CD14-positive monocyte (primary cell): ENCODE results near the gene CREB3L1. TPM values are rescaled to one million over a fixed set of nuclear protein-coding genes. Genes with fewer than 3 reads are reported as not detected.

Experiments used
- DNase-seq, 3 donors: peaks; one replicate each; pipeline ENCODE4 v3.0.0-alpha.2; 2011 to 2022
- H2AFZ ChIP-seq: 2 replicates; pipeline ENCODE4 v1.6.0; 2012; ENCODE audit warnings: mild to moderate bottlenecking, low read depth, low read length, inconsistent platforms; ENCODE audit not compliant: insufficient read depth, poor library complexity, severe bottlenecking
- H3K27ac ChIP-seq, 2 donors: 1 replicate in 1 of 2; 2 replicates in 1 of 2; pipeline ENCODE4 v1.5.1; 2012 to 2013; ENCODE audit warnings: low read length in 2 of 2, control low read depth in 1 of 2, inconsistent platforms in 1 of 2, low read depth in 1 of 2, mild to moderate bottlenecking in 1 of 2
- H3K27me3 ChIP-seq, 2 donors: one replicate each; pipeline versions ENCODE4 v1.6.0 to v1.6.1; 2011 to 2013; ENCODE audit warnings: low read length in 2 of 2; ENCODE audit not compliant: control insufficient read depth in 2 of 2, insufficient read depth in 2 of 2
- H3K36me3 ChIP-seq, 2 donors: replicated peaks in 1 of 2; 1 replicate in 1 of 2; 2 replicates in 1 of 2; pipeline versions ENCODE4 v1.5.1 to v1.6.1; 2012 to 2013; ENCODE audit warnings: low read length in 2 of 2, control low read depth in 1 of 2, inconsistent platforms in 1 of 2, mild to moderate bottlenecking in 1 of 2; ENCODE audit not compliant: insufficient read depth in 2 of 2, control insufficient read depth in 1 of 2
- H3K4me1 ChIP-seq, 2 donors: 1 replicate in 1 of 2; 2 replicates in 1 of 2; pipeline versions ENCODE4 v1.5.1 to v1.6.1; 2012 to 2013; ENCODE audit warnings: low read length in 2 of 2, control low read depth in 1 of 2, inconsistent platforms in 1 of 2, mild to moderate bottlenecking in 1 of 2, moderate library complexity in 1 of 2; ENCODE audit not compliant: insufficient read depth in 2 of 2, control insufficient read depth in 1 of 2
- H3K4me2 ChIP-seq: replicated peaks from 2 replicates; pipeline ENCODE3; 2012; ENCODE audit warnings: low read length, moderate library complexity, mild to moderate bottlenecking; ENCODE audit not compliant: poor library complexity, severe bottlenecking; ENCODE audit errors: extremely low read depth
- H3K4me3 ChIP-seq, 3 experiments: fragments of 200-600 bp in 1 of 3; sonication (generic) in 1 of 3; replicated peaks in 1 of 3; 1 replicate in 2 of 3; 2 replicates in 1 of 3; pipeline ENCODE4 v1.5.1; 2011 to 2013; ENCODE audit warnings: low read length in 3 of 3, mild to moderate bottlenecking in 3 of 3, control low read depth in 2 of 3, low read depth in 2 of 3, inconsistent platforms in 1 of 3, moderate library complexity in 1 of 3
- H3K79me2 ChIP-seq: 2 replicates; pipeline ENCODE4 v1.6.0; 2012; ENCODE audit warnings: mild to moderate bottlenecking, control low read depth, inconsistent platforms, low read length, moderate library complexity; ENCODE audit not compliant: insufficient read depth
- H3K9ac ChIP-seq: 2 replicates; pipeline ENCODE4 v1.6.0; 2017; ENCODE audit warnings: low read length, mild to moderate bottlenecking; ENCODE audit not compliant: insufficient read depth, poor library complexity, severe bottlenecking
- H3K9me3 ChIP-seq, 2 donors: replicated peaks in 1 of 2; 1 replicate in 1 of 2; 2 replicates in 1 of 2; pipeline versions ENCODE4 v1.5.1 to v1.6.1; 2012 to 2013; ENCODE audit warnings: low read length in 2 of 2, control low read depth in 1 of 2; ENCODE audit not compliant: control insufficient read depth in 1 of 2, insufficient read depth in 1 of 2
- H4K20me1 ChIP-seq: 2 replicates; pipeline ENCODE4 v1.6.0; 2012; ENCODE audit warnings: mild to moderate bottlenecking, low read length, control low read depth, moderate library complexity; ENCODE audit not compliant: insufficient read depth
- H3K27ac Mint-ChIP-seq, 7 donors: one replicate each; pipeline ENCODE4 v1.8.0; 2020; ENCODE audit warnings: mild to moderate bottlenecking in 7 of 7, mixed read lengths in 7 of 7, moderate library complexity in 6 of 7, inconsistent platforms in 2 of 7
- H3K27me3 Mint-ChIP-seq, 3 donors: one replicate each; pipeline ENCODE4 v1.8.0; 2021 to 2022; ENCODE audit warnings: low read depth in 3 of 3, mild to moderate bottlenecking in 3 of 3, mixed read lengths in 3 of 3, moderate library complexity in 3 of 3, inconsistent platforms in 1 of 3
- H3K36me3 Mint-ChIP-seq, 2 donors: one replicate each; pipeline ENCODE4 v1.8.0; 2020; ENCODE audit warnings: mixed read lengths in 2 of 2, inconsistent platforms in 1 of 2, mild to moderate bottlenecking in 1 of 2
- H3K4me1 Mint-ChIP-seq: one replicate; pipeline ENCODE4 v1.8.0; 2020; ENCODE audit warnings: mild to moderate bottlenecking, mixed read lengths
- H3K4me3 Mint-ChIP-seq, 2 donors: one replicate each; pipeline ENCODE4 v1.8.0; 2020; ENCODE audit warnings: mild to moderate bottlenecking in 2 of 2, mixed read lengths in 2 of 2, moderate library complexity in 1 of 2
- H3K9me3 Mint-ChIP-seq, 7 donors: one replicate each; pipeline ENCODE4 v1.8.0; 2020 to 2022; ENCODE audit warnings: mixed read lengths in 7 of 7, mild to moderate bottlenecking in 6 of 7, moderate library complexity in 6 of 7, inconsistent platforms in 2 of 7
- CTCF ChIP-seq: fragments of 200-600 bp; IDR thresholded peaks from one replicate; pipeline ENCODE4 v1.8.0; 2022; ENCODE audit warnings: antibody characterized with exemption, mild to moderate bottlenecking
- WGBS: methylation state at CpG from one replicate; pipeline ENCODE4 v1.1.5; 2013; ENCODE audit warnings: missing lambda C conversion rate; ENCODE audit not compliant: insufficient coverage; 5-methylcytosine and 5-hydroxymethylcytosine counted together
- intact Hi-C, 2 donors: fragments of 100-400 bp; cut with micrococcal nuclease; formaldehyde crosslinking; loops; one replicate each; pipeline versions ENCODE4 v1.15.0 to v1.15.1; 2023
- polyA plus RNA-seq, 3 donors: library from polyadenylated mRNA; depleted of rRNA in 1 of 3; unstranded in 2 of 3; stranded (reverse) in 1 of 3; fragments of 300-500 nt in 2 of 3; fragments of >200 nt in 1 of 3; fragmentation: Illumina TruSeq in 2 of 3; gene quantifications; 1 replicate in 2 of 3; 2 replicates in 1 of 3; pipeline ENCODE4 v1.2.3, GENCODE V29; 2012 to 2021

Gene CREB3L1
- polyA plus RNA-seq, 3 donors: not detected

- Histone ChIP-seq H2AFZ (peak overlapping the region; percentile 4), H3K9me3 (peaks cover 5 to 6% of the 10 kb centered on the region in 2 donors), H3K27me3 (no peaks in the 10 kb centered on the region), H4K20me1 (no peaks in the 10 kb centered on the region), H3K36me3 (no peaks in the 10 kb centered on the region), H3K27ac (no peak overlapping the region), H3K9ac (no peak overlapping the region), H3K4me1 (peaks cover 34 to 38% of the 10 kb centered on the region in 2 donors), H3K4me3 (no peak overlapping the region), H3K79me2 (no peaks in the 10 kb centered on the region), H3K4me2 (no peak overlapping the region)
- Mint-ChIP-seq H3K4me1 (peaks cover 32% of the 10 kb centered on the region), H3K9me3 (peaks cover 4 to 20% (median 9%) of the 10 kb centered on the region in 7 donors), H3K4me3 (no peak overlapping the region), H3K27me3 (peaks cover 3 to 8% (median 8%) of the 10 kb centered on the region in 3 donors), H3K27ac (peak overlapping the region in 1 of 7 donors; percentile 68), H3K36me3 (peaks cover 2 to 3% of the 10 kb centered on the region in 2 donors)
- DNase-seq: no peak
- TF ChIP-seq CTCF: no peak
- intact Hi-C loops: no loop called here
- 80% methylated on average over 9 of the region's 12 CpGs for WGBS
Measured at GRCh38 chr11:46234311-46234710, 43.2 kb upstream of the CREB3L1 start.

- intact Hi-C loops: loop anchor here (5.0 kb wide), 2 partner anchors 71 to 114 kb away; partner anchors contain the start of gene PHF21A (in 2 of the 2)
- H3K4me2 ChIP-seq: peak overlapping the region; percentile 87
Measured at GRCh38 chr11:46235777-46236688, 41.4 kb upstream of the CREB3L1 start.

More at GRCh38 chr11:46235777-46236688, 41.4 kb upstream of the CREB3L1 start:
- no peak for TF ChIP-seq CTCF
- Histone ChIP-seq H3K4me3 (peak overlapping the region in 1 of 3 experiments; percentile 78), H4K20me1 (no peaks in the 10 kb centered on the region), H3K79me2 (no peaks in the 10 kb centered on the region), H3K27me3 (no peaks in the 10 kb centered on the region), H3K27ac (peak overlapping the region; percentile 96 to 100), H2AFZ (no peak overlapping the region), H3K9me3 (peaks cover 2 to 5% of the 10 kb centered on the region in 2 donors), H3K4me1 (peaks cover 37 to 41% of the 10 kb centered on the region in 2 donors), H3K9ac (peak overlapping the region; percentile 76), H3K36me3 (no peaks in the 10 kb centered on the region)
- peaks cover 36% of the 10 kb centered on the region for H3K4me1 Mint-ChIP-seq
- peaks cover 4 to 18% (median 8%) of the 10 kb centered on the region in 7 donors for H3K9me3 Mint-ChIP-seq
- peaks cover 3 to 7% of the 10 kb centered on the region in 2 donors for H3K36me3 Mint-ChIP-seq
- no CpG with 5 or more reads among the region's 1 CpG for WGBS
- peak overlapping the region in 1 of 2 donors; percentile 76 for H3K4me3 Mint-ChIP-seq
- peaks cover 3 to 10% (median 8%) of the 10 kb centered on the region in 3 donors for H3K27me3 Mint-ChIP-seq
- peak overlapping the region; percentile 99 to 100 (median 100) for H3K27ac Mint-ChIP-seq
- peak; percentile 82 to 95 (median 88) for DNase-seq
